ENCODE measurements around the gene CARD9. TPM values are rescaled to one million over a fixed set of nuclear protein-coding genes. Genes with fewer than 3 reads are reported as not detected.

CARD9 gene
- total and polyA plus RNA-seq, 2 of the 8 experiments (the other 6 are each of a cell fraction or from before 2014, with no cell fraction given) = 0.15 to 1.1 TPM

- no peak overlapping the region for H2AK5ac ChIP-seq (ENCODE audit: low read depth, low read length)
- H3K79me2 ChIP-seq (ENCODE audit: control insufficient read depth in 1 of 2, insufficient read depth in 2 of 2, low read length in 2 of 2) = no peaks in the 10 kb centered on the region
- H3K56ac ChIP-seq (replicated peaks; ENCODE audit: insufficient read length, low read depth, low read length) = no peak overlapping the region
- DNase-seq (ENCODE audit: low read depth in 1 of 2, low spot score in 2 of 2) = no peak
- H3K23ac ChIP-seq (ENCODE audit: insufficient read length) = no peak overlapping the region
- H2BK20ac ChIP-seq (ENCODE audit: low read length) = no peak overlapping the region
- no peak overlapping the region for H3K4me2 ChIP-seq (ENCODE audit: insufficient read depth in 1 of 2, low read depth in 2 of 2, low read length in 2 of 2)
- ChIA-PET CTCF (ENCODE audit: partially characterized antibody) (interaction anchor here (7.1 kb wide), 1 partner anchor 15 kb away, joined by 80 read pairs; no protein-coding TSS in a partner anchor), POLR2A (ENCODE audit: partially characterized antibody) (interaction anchor here (1.1 to 15.8 kb wide), 7 partner anchors 13 to 269 kb away, joined by 3 to 137 read pairs (median 6); partner anchors contain the start of genes CARD9 and SNAPC4)
- H3K27ac ChIP-seq (ENCODE audit: low read depth, low read length) = no peak overlapping the region
- H4K8ac ChIP-seq (ENCODE audit: extremely low read depth, insufficient read depth, low read length) = no peak overlapping the region
- H3K23me2 ChIP-seq (ENCODE audit: low read depth, low read length) = no peaks in the 10 kb centered on the region; the same call in 1 of the 2 replicates
- H3K18ac ChIP-seq (ENCODE audit: extremely low read depth, low read length) = no peak overlapping the region
- no peak overlapping the region for H2AFZ ChIP-seq (ENCODE audit: low read length)
- peaks cover 0 to 2% (median 0%) of the 10 kb centered on the region in 4 experiments; a peak in 1 of 8 replicates for H3K36me3 ChIP-seq (ENCODE audit: control insufficient read depth in 2 of 4, insufficient read depth in 4 of 4, low read length in 3 of 4)
- H2BK15ac ChIP-seq (ENCODE audit: low read length) = no peak overlapping the region
- no peak overlapping the region for H3K14ac ChIP-seq (ENCODE audit: insufficient read length)
- no peak overlapping the region for H2BK5ac ChIP-seq (ENCODE audit: low read depth, low read length)
- H2BK12ac ChIP-seq (ENCODE audit: low read depth, low read length) = no peak overlapping the region
- no peak overlapping the region for H4K5ac ChIP-seq (ENCODE audit: insufficient read length, low read depth, low read length)
- H2BK120ac ChIP-seq (replicated peaks; ENCODE audit: low read depth, low read length) = no peak overlapping the region
- no peak overlapping the region for H3K9ac ChIP-seq (replicated peaks in 1 of 4; ENCODE audit: extremely low read depth in 1 of 4, low read depth in 3 of 4, low read length in 3 of 4)
- no peak for FAIRE-seq
- peaks cover 3 to 6% of the 10 kb centered on the region in 2 experiments for H4K20me1 ChIP-seq (replicated peaks in 1 of 2; ENCODE audit: control insufficient read depth in 1 of 2, insufficient read depth in 2 of 2, low read length in 2 of 2)
- peaks cover 0 to 8% (median under 1%) of the 10 kb centered on the region in 4 experiments; a peak in 3 of 7 replicates for H3K4me1 ChIP-seq (replicated peaks in 1 of 4; ENCODE audit: control insufficient read depth in 3 of 4, insufficient read depth in 4 of 4, low read length in 3 of 4)
- H3K79me1 ChIP-seq (ENCODE audit: low read depth, low read length) = peaks cover 3% of the 10 kb centered on the region
- H3K27me3 ChIP-seq (replicated peaks in 1 of 4; ENCODE audit: control insufficient read depth in 3 of 4, extremely low read depth in 1 of 4, insufficient read depth in 3 of 4, low read length in 3 of 4) = peaks cover 0 to 2% (median 0%) of the 10 kb centered on the region in 4 experiments; a peak in 2 of 7 replicates
- no peak for TF ChIP-seq RNF2 (IDR thresholded peaks at IDR 0.05; ENCODE audit: borderline replicate concordance, low read depth, low read length, missing control alignments, poor library complexity, severe bottlenecking)
- TF ChIP-seq POLR2A (IDR thresholded peaks at IDR 0.05; ENCODE audit: control extremely low read depth in 1 of 2, low read depth in 2 of 2, low read length in 2 of 2) = peak in 1 of 2 experiments; percentile 29; a peak in 1 of 3 replicates
- no peak overlapping the region for H3K4me3 ChIP-seq (ENCODE audit: extremely low read depth in 1 of 4, insufficient read depth in 2 of 4, low read depth in 3 of 4, low read length in 4 of 4)
- 89% methylated on average over 37 of the region's 38 CpGs; no CpG with 5 or more reads in 1 of the 2 experiments for WGBS, 2 experiments (ENCODE audit: extremely low coverage in 1 of 2, insufficient coverage in 1 of 2, insufficient read length in 1 of 2, insufficient replicate concordance in 2 of 2, low coverage in 1 of 2, low lambda C conversion rate in 2 of 2, missing lambda C conversion rate in 1 of 2)
- H3K4ac ChIP-seq (replicated peaks; ENCODE audit: insufficient read length, low read depth, low read length) = no peak overlapping the region
- peaks cover 0 to 3% of the 10 kb centered on the region in 2 experiments; a peak in 1 of 4 replicates for H3K9me3 ChIP-seq (ENCODE audit: insufficient read depth in 2 of 2, low read depth in 1 of 2, low read length in 1 of 2)
- no peak overlapping the region for H4K91ac ChIP-seq (replicated peaks; ENCODE audit: insufficient read length, low read length)
These were observed 13.4 kb downstream of the CARD9 start for GRCh38 chr9:136359774-136360718.
